Measurements from ENCODE around the gene SLAMF7.
A peak's percentile ranks its signal among the peaks of the same experiment; 100 is the strongest.

DNA sequence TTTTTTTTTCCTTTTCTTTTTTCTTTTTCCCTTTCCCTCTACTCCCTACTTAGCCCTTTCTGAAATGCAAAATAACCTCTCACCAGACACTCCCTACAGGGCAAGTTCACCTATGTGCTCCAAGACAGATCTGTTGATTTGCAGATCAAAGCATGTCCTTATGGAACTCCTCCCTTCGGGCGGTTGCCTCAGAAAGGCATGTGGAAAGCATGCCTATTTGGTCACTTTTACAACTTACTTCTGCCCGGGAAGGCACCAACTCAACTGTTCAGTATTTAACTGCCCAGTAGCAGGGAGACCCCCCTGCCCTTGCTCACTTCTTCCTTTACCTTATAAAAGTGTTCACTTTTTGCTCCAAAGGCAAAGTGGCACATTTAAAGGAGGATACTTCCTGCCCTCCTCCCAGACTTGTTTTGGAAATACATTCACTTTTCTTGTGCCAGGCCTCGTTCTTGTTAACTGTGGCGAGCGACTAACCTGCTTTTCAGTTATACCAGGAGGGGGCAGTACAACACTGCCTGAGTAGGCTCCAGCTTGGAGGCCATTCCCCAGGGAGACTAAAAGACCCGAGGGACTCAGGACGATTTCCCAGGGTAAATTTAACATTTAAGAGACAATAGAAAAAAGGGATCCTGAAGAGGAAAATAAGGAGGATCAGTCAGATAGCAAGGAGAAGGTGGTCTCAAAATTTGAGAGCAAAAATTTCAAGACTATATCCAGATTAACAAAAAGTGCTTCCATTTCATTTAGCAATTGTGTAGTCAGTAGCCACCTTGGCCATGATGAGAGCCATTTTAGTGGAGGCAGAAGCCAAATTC, 12.3 kb upstream of the SLAMF7 start:
- TF ChIP-seq, protein P1, sequence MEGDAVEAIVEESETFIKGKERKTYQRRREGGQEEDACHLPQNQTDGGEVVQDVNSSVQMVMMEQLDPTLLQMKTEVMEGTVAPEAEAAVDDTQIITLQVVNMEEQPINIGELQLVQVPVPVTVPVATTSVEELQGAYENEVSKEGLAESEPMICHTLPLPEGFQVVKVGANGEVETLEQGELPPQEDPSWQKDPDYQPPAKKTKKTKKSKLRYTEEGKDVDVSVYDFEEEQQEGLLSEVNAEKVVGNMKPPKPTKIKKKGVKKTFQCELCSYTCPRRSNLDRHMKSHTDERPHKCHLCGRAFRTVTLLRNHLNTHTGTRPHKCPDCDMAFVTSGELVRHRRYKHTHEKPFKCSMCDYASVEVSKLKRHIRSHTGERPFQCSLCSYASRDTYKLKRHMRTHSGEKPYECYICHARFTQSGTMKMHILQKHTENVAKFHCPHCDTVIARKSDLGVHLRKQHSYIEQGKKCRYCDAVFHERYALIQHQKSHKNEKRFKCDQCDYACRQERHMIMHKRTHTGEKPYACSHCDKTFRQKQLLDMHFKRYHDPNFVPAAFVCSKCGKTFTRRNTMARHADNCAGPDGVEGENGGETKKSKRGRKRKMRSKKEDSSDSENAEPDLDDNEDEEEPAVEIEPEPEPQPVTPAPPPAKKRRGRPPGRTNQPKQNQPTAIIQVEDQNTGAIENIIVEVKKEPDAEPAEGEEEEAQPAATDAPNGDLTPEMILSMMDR (IDR thresholded peaks at IDR 0.05), result peak in 2 of 3 donors; percentile 67 to 72
- TF ChIP-seq POLR2A (IDR thresholded peaks at IDR 0.05) (no peak), POLR2AphosphoS5 (IDR thresholded peaks at IDR 0.05) (no peak)

Data from breast epithelium (tissue), 3 donors.